Activated CD4-positive, alpha-beta T cell treated with anti-CD3 and anti-CD28 coated beads, Interleukin-2, Interleukin-4, amounts not matched to agents 100 ng/mL and 50 ng/mL, durations not matched to agents 16 hours and 8 hours (primary cell): Measurements from ENCODE around the gene MSX2.

Source experiments
- DNase-seq: peaks from one replicate; pipeline ENCODE4 v3.0.0-alpha.2; 2020; ENCODE audit warnings: low spot score

The MSX2 gene

DNA sequence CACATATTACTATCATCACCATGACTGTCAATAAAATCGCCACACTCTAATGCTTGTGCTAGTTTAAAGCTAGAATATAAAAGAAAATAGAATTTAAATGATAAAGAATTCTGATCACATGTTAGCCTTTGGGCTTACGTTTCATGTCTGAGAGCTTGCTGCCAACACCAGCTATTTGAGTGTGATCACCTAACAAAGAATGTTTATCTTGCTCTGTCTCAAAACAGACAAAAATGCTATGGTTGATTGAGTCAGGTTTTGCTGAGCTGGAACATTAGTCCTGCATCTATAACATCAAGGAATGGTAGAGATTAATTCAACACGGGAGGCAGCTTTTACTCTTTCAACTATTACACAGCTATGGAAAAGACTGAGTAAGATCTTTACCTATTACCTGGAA, 50.7 kb downstream of the MSX2 start:
- DNase-seq = no peak

DNA sequence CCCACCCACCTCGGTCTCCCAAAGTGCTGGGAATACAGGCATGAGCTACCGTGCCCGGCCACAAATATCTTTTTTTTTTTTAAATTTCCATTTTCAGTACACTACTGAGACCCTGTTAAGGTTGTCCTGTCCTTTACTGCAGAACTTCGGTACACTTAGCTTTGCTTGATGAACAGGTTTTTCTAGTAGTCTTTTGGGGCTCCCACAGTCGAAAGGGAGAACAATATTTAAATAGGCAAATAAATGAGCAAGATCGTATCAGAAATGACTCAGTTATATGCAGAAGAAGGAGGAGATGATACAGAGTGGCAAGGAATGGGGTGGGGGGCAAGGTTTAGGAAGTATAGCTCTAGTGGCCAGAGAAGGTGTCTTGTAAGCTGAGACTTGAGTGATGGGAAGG, 52.7 kb downstream of the MSX2 start:
- DNase-seq = no peak

DNA sequence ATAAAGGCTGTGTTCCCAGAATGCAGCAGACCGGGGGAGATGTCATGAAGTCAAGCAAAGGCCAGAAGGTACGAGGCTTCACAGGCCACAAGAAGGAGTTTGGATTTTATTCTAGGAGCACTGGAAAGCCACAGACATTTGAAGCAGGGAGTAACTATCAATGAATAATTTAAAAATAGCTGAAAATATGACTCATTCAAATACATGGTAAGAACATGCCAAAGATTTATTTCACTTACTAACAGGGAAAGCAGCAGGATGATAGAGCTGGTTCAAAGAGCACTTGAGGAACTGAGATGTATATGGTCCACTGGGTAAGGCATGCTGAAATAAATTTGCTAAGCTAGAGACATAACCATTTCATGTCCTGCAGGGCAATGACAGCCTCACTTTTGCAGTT, 53.2 kb downstream of the MSX2 start:
- DNase-seq = no peak
